PFSK-1 (cell line): ENCODE results near the gene CSNK1G2.
A peak's percentile ranks its signal among the peaks of the same experiment; 100 is the strongest.

ENCODE experiments used
- FOXP2 ChIP-seq: optimal IDR thresholded peaks from 2 replicates; pipeline ENCODE3; 2011; ENCODE audit warnings: borderline replicate concordance, control low read depth, inconsistent platforms; ENCODE audit not compliant: insufficient read depth; ENCODE audit errors: extremely low read length, extremely low read depth
- POLR2AphosphoS5 ChIP-seq: IDR thresholded peaks from 2 replicates; pipeline ENCODE4 v1.6.1; 2012; ENCODE audit warnings: low read depth, mild to moderate bottlenecking, control low read depth, low read length, moderate library complexity
- SIN3A ChIP-seq: IDR thresholded peaks from 2 replicates; pipeline ENCODE4 v1.6.1; 2012; ENCODE audit warnings: mild to moderate bottlenecking, low read length, moderate library complexity, borderline replicate concordance; ENCODE audit not compliant: insufficient read depth
- TAF1 ChIP-seq: IDR thresholded peaks from 2 replicates; pipeline ENCODE4 v1.6.1; 2012; ENCODE audit warnings: low read length, control low read depth, borderline replicate concordance; ENCODE audit not compliant: insufficient read depth
- TF ChIP-seq, protein P1 (sequence below), 2 experiments: IDR thresholded peaks; 2 replicates each; pipeline versions ENCODE4 v1.6.1 to v1.8.0; 2011 to 2012; ENCODE audit warnings: low read depth in 2 of 2, low read length in 2 of 2, control low read depth in 1 of 2, inconsistent platforms in 1 of 2, mild to moderate bottlenecking in 1 of 2, moderate library complexity in 1 of 2; ENCODE audit not compliant: insufficient read depth in 1 of 2

Gene CSNK1G2

DNA sequence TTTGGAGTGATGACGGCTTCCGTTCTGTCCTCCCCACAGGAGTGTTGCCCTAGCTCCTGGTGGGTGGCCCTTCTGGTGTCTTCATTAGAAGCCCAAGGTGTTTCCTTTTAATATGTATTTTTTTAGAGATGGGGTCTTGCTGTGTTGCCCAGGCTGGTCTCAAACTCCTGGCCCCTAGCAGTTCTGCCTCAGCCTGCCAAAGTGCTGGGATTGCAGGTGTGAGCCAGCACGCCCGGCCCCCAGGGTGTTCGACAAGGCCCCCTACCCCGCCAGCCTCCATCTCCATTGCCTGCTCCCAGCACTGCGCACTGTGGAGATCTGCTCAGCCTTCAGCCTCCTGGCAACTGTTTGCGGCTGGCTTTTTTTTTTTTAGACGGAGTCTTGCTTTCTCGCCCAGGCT is 43.4 kb downstream of the CSNK1G2 start:
- TF ChIP-seq TAF1, result no peak
- TF ChIP-seq FOXP2, result no peak
- TF ChIP-seq SIN3A, result no peak
- no peak for TF ChIP-seq POLR2AphosphoS5
- TF ChIP-seq, protein P1, sequence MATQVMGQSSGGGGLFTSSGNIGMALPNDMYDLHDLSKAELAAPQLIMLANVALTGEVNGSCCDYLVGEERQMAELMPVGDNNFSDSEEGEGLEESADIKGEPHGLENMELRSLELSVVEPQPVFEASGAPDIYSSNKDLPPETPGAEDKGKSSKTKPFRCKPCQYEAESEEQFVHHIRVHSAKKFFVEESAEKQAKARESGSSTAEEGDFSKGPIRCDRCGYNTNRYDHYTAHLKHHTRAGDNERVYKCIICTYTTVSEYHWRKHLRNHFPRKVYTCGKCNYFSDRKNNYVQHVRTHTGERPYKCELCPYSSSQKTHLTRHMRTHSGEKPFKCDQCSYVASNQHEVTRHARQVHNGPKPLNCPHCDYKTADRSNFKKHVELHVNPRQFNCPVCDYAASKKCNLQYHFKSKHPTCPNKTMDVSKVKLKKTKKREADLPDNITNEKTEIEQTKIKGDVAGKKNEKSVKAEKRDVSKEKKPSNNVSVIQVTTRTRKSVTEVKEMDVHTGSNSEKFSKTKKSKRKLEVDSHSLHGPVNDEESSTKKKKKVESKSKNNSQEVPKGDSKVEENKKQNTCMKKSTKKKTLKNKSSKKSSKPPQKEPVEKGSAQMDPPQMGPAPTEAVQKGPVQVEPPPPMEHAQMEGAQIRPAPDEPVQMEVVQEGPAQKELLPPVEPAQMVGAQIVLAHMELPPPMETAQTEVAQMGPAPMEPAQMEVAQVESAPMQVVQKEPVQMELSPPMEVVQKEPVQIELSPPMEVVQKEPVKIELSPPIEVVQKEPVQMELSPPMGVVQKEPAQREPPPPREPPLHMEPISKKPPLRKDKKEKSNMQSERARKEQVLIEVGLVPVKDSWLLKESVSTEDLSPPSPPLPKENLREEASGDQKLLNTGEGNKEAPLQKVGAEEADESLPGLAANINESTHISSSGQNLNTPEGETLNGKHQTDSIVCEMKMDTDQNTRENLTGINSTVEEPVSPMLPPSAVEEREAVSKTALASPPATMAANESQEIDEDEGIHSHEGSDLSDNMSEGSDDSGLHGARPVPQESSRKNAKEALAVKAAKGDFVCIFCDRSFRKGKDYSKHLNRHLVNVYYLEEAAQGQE (IDR thresholded peaks at IDR 0.05; ENCODE audit: insufficient read depth in 1 of 2, low read depth in 2 of 2, low read length in 2 of 2), result no peak

DNA sequence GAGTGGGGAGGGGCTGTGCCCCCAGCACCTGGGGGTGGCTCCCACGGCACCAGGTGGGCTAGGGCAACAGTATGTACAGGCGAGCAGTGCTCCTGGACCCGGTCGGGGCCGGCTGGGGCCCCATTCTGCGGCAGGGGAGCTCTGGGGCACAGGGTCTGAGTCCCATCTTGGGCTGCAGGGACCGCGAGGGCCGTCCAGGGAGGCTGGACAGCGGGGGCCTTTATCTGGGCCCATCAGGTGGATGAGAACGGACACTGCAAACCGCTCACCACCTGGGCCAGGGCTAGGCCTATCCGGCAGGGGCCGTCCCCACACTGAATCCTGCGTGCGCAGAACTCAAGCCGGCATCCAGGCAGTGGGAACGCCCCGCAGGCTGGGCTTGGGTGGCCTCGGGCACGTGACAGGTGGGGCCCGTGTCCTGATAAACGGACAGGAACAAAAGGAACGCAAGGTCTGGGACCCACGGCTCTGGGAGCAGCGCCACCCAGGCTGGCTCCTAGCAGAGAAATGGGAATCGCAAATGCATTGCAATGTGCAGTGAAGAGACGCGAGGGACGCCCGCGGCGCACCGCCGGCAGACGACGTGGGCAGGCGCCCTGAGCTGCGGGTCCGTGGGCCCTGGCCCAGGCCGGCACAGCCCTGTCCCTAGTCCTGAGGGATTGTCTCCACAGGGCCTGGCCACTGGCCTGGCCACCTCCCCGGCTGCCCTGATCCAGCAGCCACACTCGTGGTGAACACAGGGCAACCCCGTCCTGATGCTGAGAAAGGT is 44.8 kb downstream of the CSNK1G2 start:
- TF ChIP-seq POLR2AphosphoS5 (no peak; the same call in 1 of the 2 replicates), FOXP2 (no peak), TAF1 (no peak), SIN3A (no peak)
- TF ChIP-seq, protein P1 (IDR thresholded peaks at IDR 0.05; ENCODE audit: insufficient read depth in 1 of 2, low read depth in 2 of 2, low read length in 2 of 2), result no peak

DNA sequence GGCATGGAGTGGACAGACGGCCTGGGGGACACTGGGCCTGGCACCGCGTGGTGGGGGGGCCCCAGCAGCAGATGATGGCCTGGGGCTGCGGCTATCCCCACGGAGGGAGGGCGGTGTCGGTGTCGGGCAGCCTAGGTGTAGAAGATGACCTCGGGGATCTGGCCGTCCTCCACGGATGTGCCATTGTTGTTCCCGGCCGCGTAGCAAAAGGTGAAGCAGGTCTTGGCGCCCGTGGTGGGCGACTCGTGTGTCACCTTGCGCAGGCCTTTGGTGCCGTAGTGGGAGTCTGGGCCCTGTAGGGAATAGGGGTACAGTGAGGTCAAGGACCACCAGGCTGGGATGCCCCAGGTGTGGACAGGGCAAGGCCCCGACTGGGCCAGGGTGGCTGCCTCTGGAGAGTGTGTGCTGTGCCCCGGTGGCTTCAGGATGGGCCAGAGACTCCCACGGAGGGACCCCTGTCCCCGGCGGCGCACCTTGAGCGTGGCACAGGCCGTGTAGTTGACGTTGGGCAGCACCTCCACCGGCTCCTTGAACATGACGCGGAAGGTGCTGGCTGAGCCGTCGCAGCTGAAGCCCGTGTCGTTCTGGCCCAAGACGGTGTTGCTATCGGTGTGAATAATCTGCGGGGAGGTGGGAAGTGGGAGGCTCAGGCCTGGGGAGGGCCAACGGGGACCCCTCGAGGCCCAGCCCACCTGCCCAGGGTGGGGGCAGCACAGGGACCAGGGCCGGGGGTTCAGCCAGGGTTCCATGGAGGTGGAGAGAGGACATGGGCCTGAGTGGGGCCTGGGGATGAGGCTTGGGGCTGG is 45.6 kb downstream of the CSNK1G2 start:
- TF ChIP-seq FOXP2 (no peak), POLR2AphosphoS5 (no peak)
- TF ChIP-seq, protein P1 (IDR thresholded peaks at IDR 0.05; ENCODE audit: insufficient read depth in 1 of 2, low read depth in 2 of 2, low read length in 2 of 2), result no peak

DNA sequence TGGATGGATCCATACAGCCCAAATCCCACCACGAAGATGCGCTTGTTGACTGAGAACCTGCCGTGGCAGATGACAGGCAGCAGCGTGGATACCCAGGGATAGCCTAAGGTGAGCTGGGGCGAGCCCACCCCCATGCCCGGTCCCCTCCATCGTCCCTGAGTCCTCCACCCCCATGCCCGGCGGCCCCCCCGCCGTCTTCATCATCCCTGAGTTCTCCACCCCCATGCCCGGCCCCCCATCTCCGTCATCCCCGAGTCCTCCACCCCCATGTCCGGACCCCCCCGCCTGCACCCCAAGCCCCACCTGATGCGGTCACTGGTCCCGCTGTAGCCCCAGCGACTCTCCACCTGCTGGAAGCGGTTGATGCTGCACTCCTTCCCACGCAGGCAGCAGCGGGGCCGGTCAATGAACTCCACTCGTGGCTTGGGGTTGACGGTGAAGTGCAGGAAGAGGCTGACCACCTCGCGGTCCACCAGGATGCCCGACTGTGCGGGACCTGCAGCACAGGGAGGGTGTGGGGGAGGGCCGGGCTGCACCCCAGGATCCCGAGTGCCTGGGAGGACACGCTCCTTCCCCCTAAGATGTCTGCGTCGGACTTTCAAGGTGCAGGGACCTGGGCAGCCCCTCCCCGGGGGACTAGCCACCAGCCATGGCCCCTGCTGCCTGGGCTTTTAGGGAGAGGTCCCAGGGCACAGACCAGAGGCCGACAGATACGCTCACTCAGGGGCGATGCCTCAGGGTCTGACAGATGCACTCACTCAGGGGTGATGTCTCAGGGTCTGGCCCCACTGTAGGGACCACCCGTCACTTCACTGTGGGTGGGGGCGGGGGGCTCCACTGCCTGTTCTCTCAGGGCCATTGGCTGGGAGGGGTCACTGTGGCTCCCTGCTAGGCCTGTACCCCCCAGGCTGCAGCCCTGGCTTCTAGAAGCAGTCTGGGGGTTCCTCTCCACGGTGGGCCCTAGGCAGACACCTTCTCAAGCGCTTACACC is 46.5 kb downstream of the CSNK1G2 start:
- peak; percentile 11; the same call in 1 of the 2 replicates for TF ChIP-seq POLR2AphosphoS5
- no peak for TF ChIP-seq FOXP2

DNA sequence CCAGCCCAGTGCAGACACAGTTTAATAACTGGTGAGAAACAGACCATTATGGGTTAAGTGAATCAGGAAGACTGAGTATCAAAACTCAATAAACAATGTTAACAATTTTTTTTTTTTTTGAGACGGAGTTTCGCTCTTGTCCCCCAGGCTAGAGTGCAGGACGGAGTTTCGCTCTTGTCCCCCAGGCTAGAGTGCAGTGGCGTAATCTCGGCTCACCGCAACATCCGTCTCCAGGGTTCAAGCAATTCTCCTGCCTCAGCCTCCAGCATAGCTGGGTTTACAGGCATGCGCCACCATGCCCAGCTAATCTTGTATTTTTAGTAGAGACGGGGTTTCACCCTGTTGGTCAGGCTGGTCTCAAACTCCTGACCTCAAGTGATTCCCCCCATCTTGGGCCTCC is 47.5 kb downstream of the CSNK1G2 start:
- 0 out of 2 replicates have a peak, but pooled peaks have one; percentile 0 for TF ChIP-seq POLR2AphosphoS5
